ENCODE results near the gene JAKMIP3.

Gene JAKMIP3

DNA sequence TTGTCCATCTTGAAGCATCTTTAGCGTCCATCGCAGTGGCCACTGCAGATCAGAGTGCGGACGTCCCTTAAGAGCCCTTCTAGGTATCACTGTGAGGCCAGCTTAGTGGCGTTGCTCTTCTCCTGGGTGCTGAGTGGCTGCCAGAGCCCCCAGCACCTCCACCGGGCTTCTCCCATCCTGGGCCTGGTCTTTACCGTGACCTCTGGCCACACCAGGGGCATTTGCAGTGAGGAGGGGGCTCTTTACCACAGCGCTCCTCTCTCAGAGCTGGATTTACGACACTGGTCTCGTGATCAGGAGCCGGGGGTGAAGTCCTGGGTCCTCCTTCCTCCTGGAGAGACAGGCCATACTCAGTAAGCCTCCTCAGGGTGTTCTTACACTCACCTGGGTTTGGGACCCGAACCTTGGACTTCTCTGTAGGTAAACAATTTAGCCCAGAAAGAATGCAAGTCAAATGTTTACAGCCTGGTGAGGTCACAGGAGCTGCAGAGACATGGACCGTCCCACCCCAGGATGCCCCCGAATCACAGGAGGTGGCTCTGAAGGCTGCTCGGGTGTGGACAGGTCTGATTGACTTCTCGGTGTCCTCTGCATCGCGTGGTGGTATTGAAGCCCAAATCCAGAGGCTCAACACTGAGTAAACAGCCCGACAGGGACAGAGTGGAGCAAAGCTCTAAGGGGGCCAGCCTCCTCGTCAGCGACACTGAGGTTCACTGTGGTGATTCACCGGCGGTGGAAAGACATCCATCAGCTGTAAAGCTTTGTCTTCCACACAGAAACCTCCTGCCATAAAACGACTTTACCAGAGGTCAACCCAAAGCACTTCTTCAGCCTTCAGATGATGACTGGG, 33.0 kb downstream of the JAKMIP3 start:
- DNase-seq (ENCODE audit: low spot score) = no peak

DNA sequence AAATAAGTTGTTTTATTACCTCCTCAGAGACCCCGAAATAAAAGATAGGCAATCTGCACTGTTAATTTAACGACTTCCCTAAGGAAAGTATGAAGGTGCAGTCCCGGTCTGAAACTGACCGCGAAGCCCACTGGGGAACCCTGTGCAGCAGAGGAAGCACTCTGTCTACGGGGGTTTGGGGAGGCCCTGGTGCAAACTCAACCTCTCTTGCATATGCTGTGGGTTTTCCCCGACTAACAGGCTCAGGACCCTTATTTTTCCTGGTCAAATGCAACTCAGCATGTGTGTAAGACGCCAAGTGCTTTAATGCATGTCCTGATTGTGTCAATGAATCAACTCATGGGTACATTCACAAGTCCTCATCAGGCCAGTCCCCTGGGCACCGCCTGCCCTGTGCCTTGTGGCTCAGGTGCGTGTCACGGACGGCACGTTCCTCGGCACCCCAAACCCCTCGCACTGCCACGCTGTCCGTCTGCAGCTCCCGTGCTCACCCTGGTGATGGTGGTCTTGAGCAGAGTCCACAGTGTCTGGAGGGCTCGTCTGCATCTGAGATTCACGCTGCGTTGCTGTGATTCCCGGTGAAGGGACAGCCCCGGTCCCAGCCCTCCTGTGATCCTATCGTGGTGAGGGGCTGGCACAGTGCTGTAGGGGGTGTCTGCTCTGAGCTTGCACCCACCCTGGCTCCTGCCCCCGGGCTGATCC, 33.8 kb downstream of the JAKMIP3 start:
- DNase-seq (ENCODE audit: low spot score) = no peak

DNA sequence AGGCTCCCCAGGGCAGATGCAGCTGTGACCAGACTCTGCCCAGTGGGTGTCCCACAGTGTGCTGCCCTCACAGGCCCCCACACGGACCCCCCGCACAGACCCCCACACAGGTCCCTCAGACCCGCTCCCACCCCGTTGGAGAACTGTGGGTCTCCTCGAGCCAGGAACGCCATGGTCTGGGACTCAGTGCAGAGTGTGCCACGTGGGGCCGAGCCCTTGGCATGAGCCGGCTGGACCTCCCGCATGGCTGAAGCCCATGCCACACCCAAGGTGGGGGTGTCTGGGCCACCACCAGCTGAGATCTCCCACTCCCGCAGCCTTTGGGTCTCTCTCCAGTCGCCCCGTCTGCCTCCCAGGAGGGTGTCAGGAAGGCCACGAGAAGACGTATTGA, 34.3 kb downstream of the JAKMIP3 start:
- DNase-seq (ENCODE audit: low spot score) = no peak

DNA sequence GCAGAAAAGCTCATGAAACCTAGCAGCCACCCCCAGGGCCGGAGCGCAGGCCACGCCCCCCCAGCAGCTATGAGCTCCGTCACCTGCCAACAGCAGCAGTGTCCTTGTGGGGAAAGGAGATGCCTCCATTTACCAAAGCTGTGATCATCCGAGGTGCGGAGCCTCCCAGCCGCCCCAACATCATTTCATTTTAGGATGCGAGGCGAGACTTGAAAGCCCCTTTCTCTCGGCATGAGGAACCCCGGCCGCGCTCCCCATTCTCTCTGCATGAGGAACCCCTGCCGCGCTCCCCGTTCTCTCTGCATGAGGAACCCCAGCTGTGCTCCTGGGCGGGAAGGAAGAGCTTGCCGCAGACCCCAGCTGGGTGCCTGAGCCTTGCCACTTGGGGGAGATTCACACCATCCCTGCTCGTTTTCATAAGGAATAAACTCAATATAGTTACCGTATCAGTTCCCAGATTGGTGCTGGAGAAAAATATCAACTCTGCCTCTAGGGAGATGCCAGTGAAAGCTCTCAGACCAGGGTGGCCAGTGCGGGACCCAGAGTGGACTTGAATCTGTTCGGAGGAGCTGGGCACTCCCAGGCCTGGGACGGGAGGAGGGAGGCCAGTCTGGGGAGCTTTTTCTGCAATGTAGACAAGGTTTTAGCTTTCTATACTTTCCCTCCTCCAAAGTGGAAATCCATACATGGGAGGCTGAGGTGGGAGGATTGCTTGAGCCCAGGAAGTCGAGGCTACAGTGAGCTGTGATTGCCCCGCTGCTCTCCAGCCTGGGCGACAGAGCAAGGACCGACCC, 35.0 kb downstream of the JAKMIP3 start:
- no peak for DNase-seq (ENCODE audit: low spot score)

DNA sequence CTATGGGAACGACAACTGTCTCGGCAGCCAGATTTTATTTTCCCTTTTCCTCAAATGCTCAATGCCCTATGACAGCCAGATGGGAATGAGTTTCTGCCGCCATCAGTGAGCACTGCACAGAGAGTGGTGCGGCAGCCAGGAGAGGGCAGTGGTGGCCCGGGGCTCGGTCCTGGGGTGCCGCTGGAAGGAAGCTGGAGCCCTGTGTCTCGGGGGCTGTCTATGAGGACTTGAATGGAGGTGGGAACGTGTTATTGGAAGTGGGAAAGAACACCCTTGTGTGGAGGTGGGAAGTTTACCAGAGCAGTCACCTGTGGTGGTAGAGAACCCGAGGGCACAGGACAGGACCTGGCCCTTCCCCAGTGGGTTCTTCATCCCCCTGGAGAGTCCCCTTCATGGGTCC, 35.8 kb downstream of the JAKMIP3 start:
- DNase-seq (ENCODE audit: low spot score) = no peak

DNA sequence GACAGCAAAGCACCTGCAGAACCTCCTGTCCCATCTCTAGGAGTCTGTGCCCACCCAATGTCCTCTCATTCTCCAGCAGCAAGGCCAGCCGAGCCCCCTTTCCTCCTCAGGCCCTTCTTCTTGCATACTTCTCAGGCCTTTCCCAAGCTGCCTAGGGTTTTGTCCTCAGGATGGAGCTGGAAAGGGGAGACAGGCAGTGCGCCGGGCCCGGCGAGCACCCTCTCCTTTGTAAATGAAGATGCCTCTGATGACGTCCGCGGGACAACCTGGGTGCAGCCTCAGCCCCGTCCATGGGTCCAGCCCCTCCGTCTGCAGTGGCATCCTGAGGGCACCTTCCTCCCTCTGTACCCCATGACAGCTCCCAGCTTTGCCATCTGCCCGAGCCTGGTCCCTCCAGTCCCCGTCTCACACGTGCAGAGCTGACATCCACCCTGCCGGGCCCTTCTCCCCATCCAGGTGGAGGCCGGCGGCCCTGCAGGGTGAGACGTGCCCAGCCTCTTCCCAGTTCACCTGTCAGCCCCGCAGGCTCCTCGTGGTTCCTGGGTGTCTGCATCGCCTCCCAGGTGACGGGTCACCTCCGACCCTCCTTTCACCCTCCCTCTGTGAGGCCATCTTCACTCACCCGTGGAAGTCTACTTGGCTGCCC, 36.4 kb downstream of the JAKMIP3 start:
- no peak for DNase-seq (ENCODE audit: low spot score)

DNA sequence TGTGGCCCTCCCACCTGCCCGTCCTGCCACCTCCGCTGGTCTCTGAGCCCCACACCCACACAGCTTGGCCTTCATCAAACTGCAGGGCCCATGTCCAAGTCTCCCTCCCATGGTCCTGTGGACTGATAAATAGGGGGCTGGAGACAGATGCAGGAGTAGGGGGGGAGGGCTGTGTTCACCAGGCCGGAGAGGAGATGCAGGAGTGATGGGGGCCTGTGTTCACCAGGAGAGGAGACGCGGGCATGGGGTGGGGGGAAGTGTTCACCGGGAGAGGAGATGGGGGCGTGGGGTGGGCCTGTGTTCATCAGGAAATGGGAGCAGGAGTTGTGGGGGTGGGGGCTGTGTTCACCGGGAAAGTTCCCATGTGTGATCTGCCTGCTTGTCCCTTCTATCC, 37.0 kb downstream of the JAKMIP3 start:
- no peak for DNase-seq (ENCODE audit: low spot score)

DNA sequence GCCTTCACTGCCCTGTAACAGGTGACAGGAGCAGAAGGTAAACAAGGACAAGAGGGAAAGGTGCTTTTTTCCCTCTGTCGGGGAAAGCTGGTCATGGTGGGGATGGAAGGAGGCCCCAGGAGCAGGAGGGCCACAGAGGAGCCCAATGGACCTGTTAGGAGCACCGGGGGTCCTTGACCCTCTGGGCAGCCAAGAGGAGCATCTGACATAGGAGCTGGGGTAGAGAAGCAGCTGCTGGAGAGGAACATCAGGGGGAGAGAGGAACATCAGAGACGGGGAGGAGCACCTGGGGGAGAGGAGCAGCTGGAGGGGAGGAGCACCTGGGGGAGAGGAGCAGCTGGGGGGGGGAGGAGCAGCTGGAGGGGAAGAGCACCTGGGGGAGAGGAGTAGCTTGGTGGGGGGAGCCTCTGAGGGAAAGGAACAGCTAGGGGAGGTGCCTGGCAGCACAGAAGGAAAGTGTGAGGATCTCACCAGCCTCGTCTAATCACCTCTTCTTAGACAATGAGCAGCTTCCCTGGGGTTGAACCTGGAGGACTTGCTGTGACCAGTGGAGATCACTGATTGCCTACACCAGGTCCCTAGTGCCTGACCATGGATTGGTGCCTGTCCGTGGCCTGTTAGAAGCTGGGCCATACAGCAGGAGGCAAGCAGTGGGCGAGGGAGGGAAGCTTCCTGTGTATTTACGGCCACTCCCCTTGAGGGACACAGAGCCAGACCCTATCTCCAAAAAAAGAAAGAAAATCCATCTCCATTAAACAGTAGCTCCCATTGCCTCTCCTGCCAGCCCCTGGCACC, 37.6 kb downstream of the JAKMIP3 start:
- no peak for DNase-seq (ENCODE audit: low spot score)

DNA sequence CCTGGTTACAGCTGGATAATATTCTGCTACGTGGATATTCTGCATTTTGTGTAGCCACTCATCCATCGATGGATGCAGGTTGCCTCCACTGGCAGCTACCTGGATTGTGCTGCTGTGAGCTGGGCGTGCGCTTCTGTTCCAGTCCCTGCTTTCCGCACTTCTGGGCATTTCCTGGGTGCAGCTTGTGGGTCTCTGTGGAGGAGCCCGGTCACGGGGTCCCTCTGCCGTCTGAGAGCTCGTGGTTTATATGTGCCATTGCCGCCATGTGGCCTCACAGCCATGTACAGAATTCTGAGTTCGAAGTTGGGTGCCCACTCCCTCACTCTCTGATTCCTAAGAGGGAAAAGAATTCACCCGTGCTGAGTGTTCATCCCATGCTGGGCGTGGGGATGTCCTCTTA, 38.3 kb downstream of the JAKMIP3 start:
- no peak for DNase-seq (ENCODE audit: low spot score)

DNA sequence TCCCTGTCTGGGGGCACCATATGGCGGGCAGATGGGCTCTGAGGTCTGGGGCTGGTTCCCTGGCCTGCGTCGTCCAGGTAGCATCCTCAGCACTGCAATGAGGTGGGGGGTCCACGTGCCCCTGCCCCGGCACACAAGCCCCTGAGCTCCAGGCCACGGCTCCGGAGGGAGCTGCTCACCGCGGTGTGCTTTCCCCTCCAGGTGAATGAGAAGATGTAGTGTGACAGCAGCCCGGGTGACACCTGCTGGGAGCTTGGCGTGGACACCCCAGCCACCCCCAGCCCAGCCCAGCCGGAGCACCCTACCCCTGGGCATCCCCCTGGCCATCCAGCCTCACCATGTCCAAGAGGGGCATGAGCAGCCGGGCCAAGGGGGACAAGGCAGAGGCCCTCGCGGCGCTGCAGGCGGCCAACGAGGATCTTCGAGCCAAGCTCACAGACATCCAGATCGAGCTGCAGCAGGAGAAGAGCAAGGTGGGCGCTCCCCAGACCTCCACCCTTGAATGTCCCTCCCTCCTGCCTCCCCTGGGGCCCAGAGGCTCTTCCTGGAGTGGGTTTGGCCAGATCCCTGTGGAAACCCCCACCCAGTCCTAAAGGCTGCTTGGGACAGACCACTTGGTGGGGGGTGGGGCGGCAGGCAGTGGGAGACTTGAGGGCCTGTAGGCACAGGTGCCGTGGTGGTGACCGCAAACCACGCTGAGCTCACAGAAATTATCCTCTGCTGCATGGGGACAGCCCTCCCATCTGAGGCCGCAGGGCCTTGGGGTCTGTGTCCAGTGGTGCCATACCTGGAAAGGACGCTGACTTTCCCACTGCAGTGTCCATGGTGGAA, 38.9 kb downstream of the JAKMIP3 start:
- DNase-seq (ENCODE audit: low spot score) = no peak

DNA sequence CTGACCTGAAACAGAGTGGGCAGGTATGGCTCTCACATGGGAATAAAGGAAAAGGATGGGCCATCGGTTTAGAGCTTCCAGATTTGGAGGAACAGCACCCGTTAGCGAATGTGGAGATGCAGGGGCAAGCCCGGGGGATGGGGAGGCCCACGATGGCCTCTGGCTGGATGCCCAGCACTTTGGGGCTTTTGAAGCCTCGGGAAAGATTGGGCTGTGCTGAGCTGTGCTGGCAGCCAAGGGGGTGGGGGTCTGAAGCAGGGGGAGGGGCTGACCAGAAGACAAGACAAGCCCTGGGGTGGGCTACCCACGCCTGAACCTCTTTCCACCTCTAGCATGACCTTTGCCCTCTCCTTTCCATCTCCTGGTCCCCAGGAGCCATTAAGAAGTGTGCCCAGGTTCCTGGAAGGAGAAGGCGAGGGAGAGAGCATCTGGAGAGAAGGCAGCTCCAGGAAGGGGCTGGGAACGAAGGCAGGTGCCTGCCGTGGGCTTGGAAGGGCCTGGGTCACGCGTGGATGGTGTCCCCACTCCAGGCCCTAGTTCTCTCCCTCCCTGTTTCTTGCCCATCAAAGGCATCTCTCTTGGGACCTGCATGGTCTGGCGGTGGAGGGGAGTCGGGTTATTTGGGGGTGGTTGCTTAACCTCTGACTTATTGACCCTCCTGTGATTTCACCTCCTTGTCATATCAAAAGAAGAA, 39.7 kb downstream of the JAKMIP3 start:
- DNase-seq (ENCODE audit: low spot score) = no peak

DNA sequence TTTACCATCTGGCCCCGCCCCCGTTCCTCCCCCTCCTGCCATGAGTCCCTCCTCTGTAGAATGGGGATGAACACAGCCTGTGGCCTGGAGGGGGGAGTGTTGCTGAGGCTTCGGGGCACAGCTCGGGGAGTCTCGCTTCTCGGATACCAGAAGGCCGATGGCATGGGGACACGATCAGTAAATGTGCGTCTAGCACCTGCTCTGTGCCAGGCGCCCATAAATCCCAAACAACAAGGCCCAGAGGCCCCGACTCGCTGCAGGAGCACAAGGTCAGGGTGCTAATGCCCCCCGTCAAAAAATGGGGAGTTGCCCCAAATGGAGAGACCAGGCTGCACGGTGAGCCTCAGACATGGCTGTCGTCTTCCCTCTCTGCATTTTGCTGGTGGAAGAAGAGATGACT, 40.7 kb downstream of the JAKMIP3 start:
- no peak for DNase-seq (ENCODE audit: low spot score)

DNA sequence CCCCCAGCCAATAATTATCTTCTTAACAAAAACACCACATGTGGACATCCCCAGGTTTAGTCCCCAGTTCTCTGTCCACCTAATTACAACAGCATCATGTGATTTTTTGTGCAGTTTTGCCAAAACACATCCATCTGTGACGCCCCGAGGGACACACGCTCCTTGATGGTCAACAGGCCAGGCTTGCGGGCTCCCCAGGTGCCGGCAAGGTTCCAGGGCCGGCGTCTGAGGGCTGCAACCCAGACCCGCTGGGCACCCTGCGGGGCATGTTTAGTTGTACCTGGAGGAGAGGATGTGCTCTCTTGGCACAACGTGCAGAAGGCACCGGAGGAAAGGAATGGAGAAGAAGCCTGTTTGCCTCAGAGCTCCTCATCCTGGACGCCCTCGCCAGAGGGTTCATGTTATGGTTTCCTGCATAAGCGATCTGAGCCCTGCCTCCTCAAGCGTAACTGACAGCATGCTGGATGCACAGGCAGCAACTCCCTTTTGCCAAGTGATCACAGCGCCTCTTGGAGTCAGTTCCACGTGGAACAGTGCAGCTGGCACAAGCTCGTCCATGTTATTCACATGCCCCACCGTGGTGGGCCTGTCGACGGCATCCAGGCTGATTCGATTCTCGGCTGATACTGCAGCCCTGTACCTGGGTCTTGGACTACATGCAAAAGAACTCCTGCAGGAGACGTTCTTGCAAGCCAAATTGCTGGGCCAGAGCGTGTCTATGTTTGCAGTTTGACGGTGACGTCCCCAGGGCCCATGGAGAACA, 41.6 kb downstream of the JAKMIP3 start:
- no peak for DNase-seq (ENCODE audit: low spot score)

DNA sequence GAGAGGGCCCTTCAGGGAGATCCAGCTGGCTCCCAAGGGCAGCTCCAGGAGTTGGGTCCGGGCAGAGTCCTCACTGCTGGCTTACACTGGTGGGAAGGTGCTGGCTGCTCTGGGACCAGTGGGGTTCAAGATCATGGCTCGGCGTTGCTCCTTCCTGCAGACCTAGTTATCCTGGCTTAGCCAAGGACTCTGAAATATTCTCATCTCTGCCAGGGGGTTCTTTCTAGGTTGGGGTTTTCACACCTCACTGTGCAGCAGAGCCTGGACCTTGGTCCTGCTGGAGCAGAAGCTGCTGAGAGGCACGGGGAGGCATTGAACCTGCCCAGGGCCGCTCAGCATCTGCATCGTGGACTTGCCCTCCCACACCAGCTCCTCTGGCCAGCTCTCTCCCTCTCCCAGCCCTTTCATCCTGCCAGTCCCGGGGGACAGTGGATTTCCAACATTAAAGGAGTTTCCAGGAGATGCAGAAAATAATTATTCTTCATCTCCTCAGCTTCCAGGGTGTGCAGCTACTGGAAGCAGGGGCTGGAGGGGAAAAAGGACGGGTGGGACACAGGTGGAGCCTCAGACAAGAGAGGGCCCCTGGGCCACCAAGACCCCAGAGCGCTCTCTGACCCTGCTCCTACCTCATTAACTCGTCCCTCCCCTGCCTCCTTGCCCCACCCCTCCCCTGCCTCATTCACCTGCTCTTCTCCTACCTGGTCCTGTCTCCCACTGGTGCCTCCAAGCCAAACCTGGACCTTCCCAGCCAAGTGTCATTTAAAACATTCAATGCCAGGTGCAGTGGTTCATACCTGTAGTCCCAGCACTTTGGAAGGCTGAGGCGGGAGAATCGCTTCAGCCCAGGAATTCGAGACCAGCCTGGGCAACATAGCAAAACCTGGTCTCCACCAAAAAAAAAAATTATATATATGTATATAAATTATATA, 42.5 kb downstream of the JAKMIP3 start:
- DNase-seq (ENCODE audit: low spot score) = no peak

DNA sequence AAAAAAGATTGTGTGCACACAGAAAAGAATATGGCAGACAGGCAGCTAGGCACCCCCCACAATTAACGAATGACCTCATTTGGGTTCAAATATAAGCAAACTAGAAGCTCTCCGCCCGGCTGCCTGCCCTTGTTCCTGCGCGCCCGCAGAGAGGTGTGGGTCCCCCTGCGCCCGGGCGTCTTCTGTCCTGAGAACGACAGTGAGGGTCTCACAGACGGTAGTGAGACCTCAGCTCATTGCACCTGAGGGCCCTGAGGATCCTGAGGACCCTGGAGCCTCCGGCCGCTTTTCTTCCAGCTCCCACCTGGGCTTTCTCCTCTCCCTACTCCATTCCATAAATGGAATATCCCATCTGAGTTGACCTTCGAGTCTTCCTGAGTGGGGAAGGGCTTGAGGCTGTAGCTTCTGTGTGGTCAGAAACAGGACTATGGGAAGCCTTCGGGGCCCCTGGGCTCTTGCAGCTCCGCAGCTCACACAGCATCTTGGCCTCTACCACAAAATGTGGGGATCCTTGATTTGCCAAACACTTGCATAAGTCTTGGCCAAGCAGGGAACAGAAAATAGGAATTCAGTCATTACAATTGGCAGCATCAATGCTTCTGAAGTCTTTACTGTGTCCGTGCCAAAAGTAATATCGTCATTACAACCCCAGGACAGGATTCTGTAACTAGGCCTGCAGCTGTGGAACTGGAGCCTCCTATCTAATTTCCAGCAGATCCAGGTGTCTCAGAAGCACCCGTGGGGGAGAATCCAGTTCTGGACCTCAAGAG, 43.8 kb downstream of the JAKMIP3 start:
- DNase-seq (ENCODE audit: low spot score) = no peak

DNA sequence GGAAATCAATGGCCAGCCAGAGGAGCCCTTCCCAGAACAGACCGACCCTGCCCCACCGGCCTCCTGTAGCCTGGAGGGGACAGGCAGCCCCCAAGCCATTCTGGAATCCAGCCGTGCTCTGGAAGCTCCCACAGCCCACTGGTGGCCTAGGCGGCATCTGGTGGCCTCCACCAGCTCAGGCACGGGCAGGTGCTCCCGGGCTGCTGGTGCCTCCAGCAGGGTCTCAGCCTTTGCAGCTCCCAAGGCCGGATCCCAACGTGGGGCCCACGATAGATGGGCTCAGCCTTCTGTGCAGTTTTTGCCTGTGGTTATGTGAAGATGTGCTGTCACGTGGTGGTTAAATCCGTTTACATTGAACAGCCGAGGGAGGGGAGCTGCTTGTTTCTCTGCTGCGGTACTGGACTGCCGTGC, 44.4 kb downstream of the JAKMIP3 start:
- DNase-seq (ENCODE audit: low spot score) = no peak

DNA sequence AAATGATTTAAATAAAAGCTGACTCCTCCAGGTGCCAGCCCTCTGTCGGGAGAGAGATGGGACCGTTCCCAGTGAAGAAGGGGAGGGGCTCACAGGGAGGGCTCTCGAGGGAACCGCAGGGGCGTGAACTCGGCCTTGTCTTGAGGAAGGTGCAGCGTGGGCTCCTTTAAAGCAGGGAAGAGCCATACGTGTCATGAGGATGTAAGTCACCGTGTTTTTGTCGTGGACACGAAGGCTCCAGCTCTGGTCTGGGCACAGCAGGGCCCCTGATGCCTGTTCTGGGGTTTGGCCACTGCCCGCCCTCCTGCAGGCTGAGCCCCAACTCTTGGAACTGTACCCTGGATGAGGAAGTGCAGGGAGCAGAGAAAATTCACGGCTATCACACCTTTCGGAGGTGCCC, 45.0 kb downstream of the JAKMIP3 start:
- no peak for DNase-seq (ENCODE audit: low spot score)
